HepG2 (cell line): ENCODE data around the gene CTF1. TPM values are rescaled to one million over a fixed set of nuclear protein-coding genes. Genes with fewer than 3 reads are reported as not detected.

ENCODE experiments used
- ATF1 ChIP-seq: IDR thresholded peaks from 2 replicates; pipeline ENCODE4 v1.6.1; 2016; ENCODE audit warnings: mild to moderate bottlenecking, control low read depth
- HMGA1 ChIP-seq: sonication (generic); formaldehyde crosslinking; conservative IDR thresholded peaks from 2 replicates; pipeline ENCODE4 v1.4.0; 2020; ENCODE audit warnings: missing genetic modification reagents
- HNRNPK ChIP-seq: fragments of 200-400 bp; formaldehyde crosslinking; IDR thresholded peaks from 2 replicates; pipeline ENCODE4 v1.6.1; 2018; ENCODE audit warnings: low read length, low read depth, moderate library complexity, mild to moderate bottlenecking; ENCODE audit not compliant: poor library complexity, severe bottlenecking
- IKZF4 ChIP-seq: sonication (generic); formaldehyde crosslinking; IDR thresholded peaks from 2 replicates; pipeline ENCODE4 v1.5.1; 2020; ENCODE audit warnings: borderline replicate concordance, mild to moderate bottlenecking, low read depth, missing genetic modification reagents; ENCODE audit errors: not compliant biosample characterization
- JDP2 ChIP-seq: sonication (generic); formaldehyde crosslinking; IDR thresholded peaks from 2 replicates; pipeline ENCODE4 v1.8.1; 2022; ENCODE audit warnings: missing genetic modification reagents, borderline replicate concordance
- JUNB ChIP-seq: sonication (generic); formaldehyde crosslinking; IDR thresholded peaks from 2 replicates; pipeline ENCODE4 v1.8.0; 2022; ENCODE audit warnings: missing genetic modification reagents, mild to moderate bottlenecking, borderline replicate concordance
- KLF15 ChIP-seq: sonication (generic); formaldehyde crosslinking; IDR thresholded peaks from 2 replicates; pipeline ENCODE4 v1.8.1; 2023; ENCODE audit warnings: borderline replicate concordance, mild to moderate bottlenecking, inconsistent platforms, missing genetic modification reagents, mixed read lengths
- NFRKB ChIP-seq: fragments of 450-650 bp; IDR thresholded peaks from 2 replicates; pipeline ENCODE4 v1.6.1; 2017
- NFYB ChIP-seq: sonication (generic); formaldehyde crosslinking; IDR thresholded peaks from 2 replicates; pipeline ENCODE4 v1.4.0; 2020; ENCODE audit warnings: missing genetic modification reagents
- PAWR ChIP-seq: sonication (generic); formaldehyde crosslinking; IDR thresholded peaks from 2 replicates; pipeline ENCODE4 v1.4.0; 2020; ENCODE audit warnings: missing genetic modification reagents, mild to moderate bottlenecking, borderline replicate concordance
- STAT5B ChIP-seq: sonication (generic); formaldehyde crosslinking; IDR thresholded peaks from 2 replicates; pipeline ENCODE4 v1.4.0; 2020; ENCODE audit warnings: missing genetic modification reagents
- TBX3 ChIP-seq: fragments of 450-650 bp; IDR thresholded peaks from 2 replicates; pipeline ENCODE4 v1.6.1; 2017; ENCODE audit warnings: antibody characterized with exemption, mild to moderate bottlenecking, inconsistent platforms, borderline replicate concordance
- YY1 ChIP-seq: IDR thresholded peaks from 2 replicates; pipeline ENCODE4 v1.6.1; 2011; ENCODE audit warnings: low read length, low read depth, moderate library complexity, mild to moderate bottlenecking; ENCODE audit not compliant: insufficient read depth, insufficient replicate concordance
- ZFY ChIP-seq: sonication (generic); formaldehyde crosslinking; IDR thresholded peaks from 2 replicates; pipeline ENCODE4 v1.4.0; 2020; ENCODE audit warnings: missing genetic modification reagents
- ZNF468 ChIP-seq: sonication (generic); formaldehyde crosslinking; IDR thresholded peaks from 2 replicates; pipeline ENCODE4 v1.8.0; 2022; ENCODE audit warnings: mild to moderate bottlenecking, moderate library complexity, missing genetic modification reagents
- ZNF672 ChIP-seq: sonication (generic); formaldehyde crosslinking; IDR thresholded peaks from 2 replicates; pipeline ENCODE4 v1.8.1; 2022; ENCODE audit warnings: missing genetic modification reagents
- ZNF761 ChIP-seq: sonication (generic); formaldehyde crosslinking; conservative IDR thresholded peaks from 2 replicates; pipeline ENCODE4 v1.4.0; 2020; ENCODE audit warnings: mild to moderate bottlenecking, missing genetic modification reagents
- ZNF776 ChIP-seq: sonication (generic); formaldehyde crosslinking; IDR thresholded peaks from 2 replicates; pipeline ENCODE4 v1.4.0; 2020; ENCODE audit warnings: mild to moderate bottlenecking, missing genetic modification reagents
- ZNF841 ChIP-seq: sonication (generic); formaldehyde crosslinking; IDR thresholded peaks from 2 replicates; pipeline ENCODE4 v1.8.1; 2023; ENCODE audit warnings: missing genetic modification reagents, borderline replicate concordance
- polyA plus RNA-seq, 8 experiments: library from polyadenylated mRNA; depleted of rRNA in 3 of 8; stranded (reverse) in 7 of 8; unstranded in 1 of 8; fragments of >200 nt; fragmentation: Illumina TruSeq in 4 of 8; extraction: Trizol in 4 of 8; gene quantifications; 2 replicates each; pipeline versions ENCODE4 v1.2.1 to v1.2.3, GENCODE V29; 2011 to 2016; ENCODE audit warnings: low read depth in 4 of 8, missing spikeins in 1 of 8, mixed read lengths in 1 of 8; ENCODE audit not compliant: insufficient read depth in 1 of 8
- total RNA-seq, 5 experiments: library from RNA; depleted of rRNA; stranded (reverse); fragments of >200 nt; fragmentation: Illumina TruSeq; extraction: Trizol; gene quantifications; 2 replicates each; pipeline ENCODE4 v1.2.3, GENCODE V29; 2016; ENCODE audit warnings: low read depth in 1 of 5
- TF ChIP-seq, protein P1 (sequence below), 2 experiments: sonication (generic) in 1 of 2; formaldehyde crosslinking in 1 of 2; IDR thresholded peaks; 2 replicates each; pipeline versions ENCODE4 v1.4.0 to v1.6.1; 2018 to 2020; ENCODE audit warnings: missing genetic modification reagents in 2 of 2, borderline replicate concordance in 1 of 2, low read depth in 1 of 2, mild to moderate bottlenecking in 1 of 2, missing biosample characterization in 1 of 2
- TF ChIP-seq, protein P2 (sequence below): sonication (generic); formaldehyde crosslinking; IDR thresholded peaks from 2 replicates; pipeline ENCODE4 v1.4.0; 2020; ENCODE audit warnings: mild to moderate bottlenecking, low read depth, missing genetic modification reagents
- TF ChIP-seq, protein P3 (sequence below): IDR thresholded peaks from 2 replicates; pipeline ENCODE4 v1.6.1; 2016; ENCODE audit warnings: mild to moderate bottlenecking
- TF ChIP-seq, protein P4 (sequence below): IDR thresholded peaks from 2 replicates; pipeline ENCODE4 v1.6.1; 2018; ENCODE audit warnings: missing genetic modification reagents, mild to moderate bottlenecking, missing compliant biosample characterization

Gene CTF1
- total and polyA plus RNA-seq, 2 of the 13 experiments (the other 11 are each of a cell fraction or from before 2014, with no cell fraction given) = 0.13 to 1.8 TPM

DNA sequence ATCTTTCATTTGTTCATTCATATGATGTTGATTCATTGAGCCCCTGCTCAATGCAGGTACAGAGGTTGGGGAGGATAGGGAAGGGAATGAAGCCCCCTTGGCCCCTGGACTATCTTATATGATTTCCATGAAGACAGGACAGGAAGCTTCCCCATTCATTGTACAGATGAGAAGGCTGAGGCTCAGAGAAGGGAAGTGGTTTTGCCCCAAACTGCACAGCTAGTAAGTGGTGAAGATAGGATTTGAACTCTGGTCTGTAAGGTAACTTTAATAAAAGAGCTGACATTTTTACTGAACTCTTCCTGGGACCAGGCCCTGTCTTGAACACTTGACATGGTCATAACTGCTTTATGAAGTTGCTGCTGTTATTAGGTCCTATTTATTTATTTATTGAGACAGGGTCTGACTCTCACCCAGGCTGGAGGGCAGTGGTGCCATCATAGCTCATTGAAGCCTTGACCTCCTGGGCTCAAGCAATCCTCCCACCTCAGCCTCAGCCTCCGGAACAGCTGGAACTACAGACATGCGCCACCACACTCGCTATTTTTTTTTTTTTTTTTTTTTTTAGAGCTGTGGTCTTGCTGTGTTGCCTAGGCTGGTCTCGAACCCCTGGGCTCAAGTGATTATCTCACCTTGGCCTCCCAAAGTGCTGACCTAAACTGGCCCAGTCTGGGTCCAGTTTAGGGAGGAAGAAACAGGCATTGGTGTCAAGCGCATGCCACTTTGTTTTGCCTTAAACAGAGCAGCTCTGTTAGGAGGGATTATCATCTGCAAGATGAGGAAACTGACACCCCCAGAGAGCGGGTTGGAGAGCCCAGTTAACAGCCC lies 5.0 kb downstream of the CTF1 start (continued):
- TF ChIP-seq ZNF468 (CRISPR knock-in tag) = no peak
- no peak for TF ChIP-seq HNRNPK
- TF ChIP-seq, protein P1, sequence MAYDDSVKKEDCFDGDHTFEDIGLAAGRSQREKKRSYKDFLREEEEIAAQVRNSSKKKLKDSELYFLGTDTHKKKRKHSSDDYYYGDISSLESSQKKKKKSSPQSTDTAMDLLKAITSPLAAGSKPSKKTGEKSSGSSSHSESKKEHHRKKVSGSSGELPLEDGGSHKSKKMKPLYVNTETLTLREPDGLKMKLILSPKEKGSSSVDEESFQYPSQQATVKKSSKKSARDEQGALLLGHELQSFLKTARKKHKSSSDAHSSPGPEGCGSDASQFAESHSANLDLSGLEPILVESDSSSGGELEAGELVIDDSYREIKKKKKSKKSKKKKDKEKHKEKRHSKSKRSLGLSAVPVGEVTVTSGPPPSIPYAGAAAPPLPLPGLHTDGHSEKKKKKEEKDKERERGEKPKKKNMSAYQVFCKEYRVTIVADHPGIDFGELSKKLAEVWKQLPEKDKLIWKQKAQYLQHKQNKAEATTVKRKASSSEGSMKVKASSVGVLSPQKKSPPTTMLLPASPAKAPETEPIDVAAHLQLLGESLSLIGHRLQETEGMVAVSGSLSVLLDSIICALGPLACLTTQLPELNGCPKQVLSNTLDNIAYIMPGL (CRISPR knock-in tag; IDR thresholded peaks at IDR 0.05; ENCODE audit: borderline replicate concordance in 1 of 2, low read depth in 1 of 2) = no peak; a peak in 1 of 4 replicates
- TF ChIP-seq HMGA1 (CRISPR knock-in tag) = no peak
- TF ChIP-seq ATF1 = no peak
- no peak for TF ChIP-seq ZNF841 (CRISPR knock-in tag)
- TF ChIP-seq NFRKB = no peak
- TF ChIP-seq KLF15 (CRISPR knock-in tag) = no peak
- no peak for TF ChIP-seq TBX3
- no peak for TF ChIP-seq JDP2 (CRISPR knock-in tag)
- TF ChIP-seq IKZF4 = peak; percentile 38
- TF ChIP-seq NFYB = no peak
- no peak for TF ChIP-seq PAWR (CRISPR knock-in tag)
- no peak for TF ChIP-seq ZFY
- TF ChIP-seq YY1 = no peak
- no peak for TF ChIP-seq ZNF761
- no peak for TF ChIP-seq JUNB
- TF ChIP-seq ZNF672 = no peak
- TF ChIP-seq ZNF776 (CRISPR knock-in tag) = no peak; the same call in 1 of the 2 replicates
- TF ChIP-seq STAT5B (CRISPR knock-in tag) = no peak
- TF ChIP-seq, protein P2, sequence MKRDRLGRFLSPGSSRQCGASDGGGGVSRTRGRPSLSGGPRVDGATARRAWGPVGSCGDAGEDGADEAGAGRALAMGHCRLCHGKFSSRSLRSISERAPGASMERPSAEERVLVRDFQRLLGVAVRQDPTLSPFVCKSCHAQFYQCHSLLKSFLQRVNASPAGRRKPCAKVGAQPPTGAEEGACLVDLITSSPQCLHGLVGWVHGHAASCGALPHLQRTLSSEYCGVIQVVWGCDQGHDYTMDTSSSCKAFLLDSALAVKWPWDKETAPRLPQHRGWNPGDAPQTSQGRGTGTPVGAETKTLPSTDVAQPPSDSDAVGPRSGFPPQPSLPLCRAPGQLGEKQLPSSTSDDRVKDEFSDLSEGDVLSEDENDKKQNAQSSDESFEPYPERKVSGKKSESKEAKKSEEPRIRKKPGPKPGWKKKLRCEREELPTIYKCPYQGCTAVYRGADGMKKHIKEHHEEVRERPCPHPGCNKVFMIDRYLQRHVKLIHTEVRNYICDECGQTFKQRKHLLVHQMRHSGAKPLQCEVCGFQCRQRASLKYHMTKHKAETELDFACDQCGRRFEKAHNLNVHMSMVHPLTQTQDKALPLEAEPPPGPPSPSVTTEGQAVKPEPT = no peak
- TF ChIP-seq, protein P3, sequence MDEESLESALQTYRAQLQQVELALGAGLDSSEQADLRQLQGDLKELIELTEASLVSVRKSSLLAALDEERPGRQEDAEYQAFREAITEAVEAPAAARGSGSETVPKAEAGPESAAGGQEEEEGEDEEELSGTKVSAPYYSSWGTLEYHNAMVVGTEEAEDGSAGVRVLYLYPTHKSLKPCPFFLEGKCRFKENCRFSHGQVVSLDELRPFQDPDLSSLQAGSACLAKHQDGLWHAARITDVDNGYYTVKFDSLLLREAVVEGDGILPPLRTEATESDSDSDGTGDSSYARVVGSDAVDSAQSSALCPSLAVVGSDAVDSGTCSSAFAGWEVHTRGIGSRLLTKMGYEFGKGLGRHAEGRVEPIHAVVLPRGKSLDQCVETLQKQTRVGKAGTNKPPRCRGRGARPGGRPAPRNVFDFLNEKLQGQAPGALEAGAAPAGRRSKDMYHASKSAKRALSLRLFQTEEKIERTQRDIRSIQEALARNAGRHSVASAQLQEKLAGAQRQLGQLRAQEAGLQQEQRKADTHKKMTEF (CRISPR knock-in tag) = no peak; the same call in 1 of the 2 replicates
- TF ChIP-seq, protein P4, sequence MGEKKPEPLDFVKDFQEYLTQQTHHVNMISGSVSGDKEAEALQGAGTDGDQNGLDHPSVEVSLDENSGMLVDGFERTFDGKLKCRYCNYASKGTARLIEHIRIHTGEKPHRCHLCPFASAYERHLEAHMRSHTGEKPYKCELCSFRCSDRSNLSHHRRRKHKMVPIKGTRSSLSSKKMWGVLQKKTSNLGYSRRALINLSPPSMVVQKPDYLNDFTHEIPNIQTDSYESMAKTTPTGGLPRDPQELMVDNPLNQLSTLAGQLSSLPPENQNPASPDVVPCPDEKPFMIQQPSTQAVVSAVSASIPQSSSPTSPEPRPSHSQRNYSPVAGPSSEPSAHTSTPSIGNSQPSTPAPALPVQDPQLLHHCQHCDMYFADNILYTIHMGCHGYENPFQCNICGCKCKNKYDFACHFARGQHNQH = no peak; the same call in 1 of the 2 replicates
